H9 (cell line): Measurements from ENCODE around the gene SSX4B. TPM values are rescaled to one million over a fixed set of nuclear protein-coding genes. Genes with fewer than 3 reads are reported as not detected.

ENCODE experiments used
- DNase-seq: peaks from one replicate; pipeline ENCODE4 v3.0.0-alpha.2; 2017
- H2AFZ ChIP-seq: one replicate; pipeline ENCODE4 v1.6.1; 2013; ENCODE audit warnings: mild to moderate bottlenecking, low read length, control low read depth, moderate library complexity
- H2AK5ac ChIP-seq: 2 replicates; pipeline ENCODE4 v1.6.1; 2013; ENCODE audit warnings: low read length, control low read depth, mixed read lengths; ENCODE audit not compliant: insufficient read length
- H2BK120ac ChIP-seq: one replicate; pipeline ENCODE4 v1.6.1; 2013; ENCODE audit warnings: low read depth, mild to moderate bottlenecking, low read length, control low read depth, inconsistent platforms; ENCODE audit not compliant: poor library complexity, severe bottlenecking
- H2BK12ac ChIP-seq: 2 replicates; pipeline ENCODE4 v1.6.1; 2013; ENCODE audit warnings: low read length, control low read depth, mixed read lengths, low read depth; ENCODE audit not compliant: insufficient read length
- H2BK15ac ChIP-seq: 2 replicates; pipeline ENCODE4 v1.6.1; 2013; ENCODE audit warnings: low read depth, low read length, control low read depth
- H2BK20ac ChIP-seq: one replicate; pipeline ENCODE4 v1.6.1; 2013; ENCODE audit warnings: low read depth, mild to moderate bottlenecking, low read length, control low read depth, inconsistent platforms; ENCODE audit not compliant: poor library complexity, severe bottlenecking
- H2BK5ac ChIP-seq: 2 replicates; pipeline ENCODE4 v1.6.1; 2013; ENCODE audit warnings: low read length, control low read depth, mixed read lengths; ENCODE audit not compliant: insufficient read length
- H3K14ac ChIP-seq: 2 replicates; pipeline ENCODE4 v1.6.1; 2013; ENCODE audit warnings: low read length, control low read depth; ENCODE audit not compliant: insufficient read depth
- H3K18ac ChIP-seq: 2 replicates; pipeline ENCODE4 v1.6.1; 2013; ENCODE audit warnings: low read depth, mild to moderate bottlenecking, mixed read lengths, low read length, control low read depth; ENCODE audit not compliant: insufficient read length
- H3K23ac ChIP-seq: 2 replicates; pipeline ENCODE4 v1.6.1; 2013; ENCODE audit warnings: low read length, control low read depth, mixed read lengths, low read depth; ENCODE audit not compliant: insufficient read length
- H3K23me2 ChIP-seq: 2 replicates; pipeline ENCODE4 v1.6.1; 2013; ENCODE audit warnings: low read depth, mild to moderate bottlenecking, mixed read lengths, low read length, control low read depth; ENCODE audit not compliant: insufficient read length, poor library complexity, severe bottlenecking
- H3K27ac ChIP-seq: 2 replicates; pipeline ENCODE4 v1.5.1; 2013; ENCODE audit warnings: low read length, control low read depth, mixed read lengths, low read depth; ENCODE audit not compliant: insufficient read length
- H3K27me3 ChIP-seq: 2 replicates; pipeline ENCODE4 v1.6.1; 2013; ENCODE audit warnings: low read length, control low read depth, inconsistent platforms; ENCODE audit not compliant: insufficient read depth
- H3K4ac ChIP-seq: 2 replicates; pipeline ENCODE4 v1.6.1; 2013; ENCODE audit warnings: low read depth, mild to moderate bottlenecking, control low read depth, inconsistent platforms, low read length, moderate library complexity
- H3K4me1 ChIP-seq: 2 replicates; pipeline ENCODE4 v1.6.1; 2013; ENCODE audit warnings: low read length, control low read depth, inconsistent platforms; ENCODE audit not compliant: insufficient read depth
- H3K4me2 ChIP-seq: 2 replicates; pipeline ENCODE4 v1.6.1; 2013; ENCODE audit warnings: low read length, control low read depth, mixed read lengths; ENCODE audit not compliant: insufficient read length, insufficient read depth
- H3K56ac ChIP-seq: 2 replicates; pipeline ENCODE4 v1.6.1; 2013; ENCODE audit warnings: low read depth, mild to moderate bottlenecking, mixed read lengths, low read length, control low read depth; ENCODE audit not compliant: insufficient read length
- H3K79me1 ChIP-seq: 2 replicates; pipeline ENCODE4 v1.6.1; 2013; ENCODE audit warnings: low read depth, mild to moderate bottlenecking, moderate library complexity, low read length, control low read depth, inconsistent platforms; ENCODE audit not compliant: insufficient read depth, poor library complexity, severe bottlenecking
- H3K79me2 ChIP-seq: 2 replicates; pipeline ENCODE4 v1.6.1; 2013; ENCODE audit warnings: low read length, control low read depth, inconsistent platforms; ENCODE audit not compliant: insufficient read depth
- H3K9ac ChIP-seq: 2 replicates; pipeline ENCODE4 v1.6.1; 2013; ENCODE audit warnings: low read length, control low read depth, mixed read lengths; ENCODE audit not compliant: insufficient read length; ENCODE audit errors: extremely low read depth
- H3K9me3 ChIP-seq: one replicate; pipeline ENCODE4 v1.6.1; 2013; ENCODE audit warnings: low read depth, low read length, inconsistent platforms; ENCODE audit not compliant: control insufficient read depth
- H3T11ph ChIP-seq: one replicate; pipeline ENCODE4 v1.6.1; 2013; ENCODE audit warnings: mild to moderate bottlenecking, low read length, control low read depth, inconsistent platforms
- H4K20me1 ChIP-seq: one replicate; pipeline ENCODE4 v1.6.1; 2013; ENCODE audit not compliant: control insufficient read depth, insufficient read length, insufficient read depth
- H4K5ac ChIP-seq: 2 replicates; pipeline ENCODE4 v1.6.1; 2013; ENCODE audit warnings: low read depth, mild to moderate bottlenecking, mixed read lengths, low read length, control low read depth; ENCODE audit not compliant: insufficient read length
- H4K8ac ChIP-seq: replicated peaks from 2 replicates; pipeline ENCODE4 v1.6.1; 2013; ENCODE audit warnings: low read length, control low read depth, mixed read lengths, low read depth; ENCODE audit not compliant: insufficient read length
- H4K91ac ChIP-seq: 2 replicates; pipeline ENCODE4 v1.6.1; 2013; ENCODE audit warnings: low read depth, mild to moderate bottlenecking, moderate library complexity, mixed read lengths, low read length, control low read depth; ENCODE audit not compliant: insufficient read length
- H3K27ac Mint-ChIP-seq, 3 experiments: 2 replicates in 2 of 3; 3 replicates in 1 of 3; pipeline ENCODE4 v1.8.0; 2020 to 2021; ENCODE audit warnings: mixed read lengths in 3 of 3, mild to moderate bottlenecking in 1 of 3, moderate library complexity in 1 of 3
- H3K27me3 Mint-ChIP-seq: 2 replicates; pipeline ENCODE4 v1.8.0; 2021; ENCODE audit warnings: low read depth, mild to moderate bottlenecking, moderate library complexity, mixed read lengths
- H3K36me3 Mint-ChIP-seq, 3 experiments: 2 replicates in 2 of 3; 3 replicates in 1 of 3; pipeline ENCODE4 v1.8.0; 2020 to 2021; ENCODE audit warnings: low read depth in 3 of 3, mixed read lengths in 3 of 3; ENCODE audit not compliant: insufficient read depth in 1 of 3
- H3K4me1 Mint-ChIP-seq, 2 experiments: 2 replicates each; pipeline ENCODE4 v1.8.0; 2020; ENCODE audit warnings: mixed read lengths in 2 of 2
- H3K4me3 Mint-ChIP-seq, 2 experiments: 2 replicates in 1 of 2; 3 replicates in 1 of 2; pipeline ENCODE4 v1.8.0; 2020 to 2021; ENCODE audit warnings: mild to moderate bottlenecking in 2 of 2, mixed read lengths in 2 of 2, moderate library complexity in 1 of 2
- H3K9me3 Mint-ChIP-seq, 2 experiments: 2 replicates in 1 of 2; 3 replicates in 1 of 2; pipeline ENCODE4 v1.8.0; 2020; ENCODE audit warnings: mild to moderate bottlenecking in 2 of 2, mixed read lengths in 2 of 2, moderate library complexity in 1 of 2
- CTCF ChIP-seq: fragments of 200-600 bp; sonication (generic); conservative IDR thresholded peaks from 3 replicates; pipeline ENCODE4 v1.8.0; 2021; ENCODE audit warnings: antibody characterized with exemption, mild to moderate bottlenecking
- WGBS: extraction: QIAGEN DNeasy Blood & Tissue Kit; methylation state at CpG from one replicate; pipeline ENCODE4 v1.1.7; 2013; ENCODE audit warnings: missing lambda C conversion rate, low lambda C conversion rate, mixed read lengths; ENCODE audit not compliant: insufficient read length; ENCODE audit errors: extremely low coverage; 5-methylcytosine and 5-hydroxymethylcytosine counted together
- total RNA-seq: library from RNA; stranded (reverse); gene quantifications from 2 replicates; pipeline ENCODE4 v1.2.1, GENCODE V29; 2021

The SSX4B gene
- total RNA-seq, 1 experiment from 2014 or later, result not detected

GRCh38 chrX:48458711-48459110 lies 47.0 kb upstream of the SSX4B start:
- no peak overlapping the region for H3K56ac ChIP-seq
- H2BK120ac ChIP-seq, result no peak overlapping the region
- peaks cover 40% of the 10 kb centered on the region for H3K9me3 ChIP-seq
- DNase-seq, result no peak
- H3K4ac ChIP-seq, result no peak overlapping the region
- H4K5ac ChIP-seq, result no peak overlapping the region
- no peak overlapping the region for H4K8ac ChIP-seq
- no peak overlapping the region for H4K91ac ChIP-seq
- H3K4me2 ChIP-seq, result no peak overlapping the region
- Mint-ChIP-seq H3K27ac (no peak overlapping the region), H3K9me3 (peaks cover 67 to 70% of the 10 kb centered on the region in 2 experiments), H3K36me3 (peaks cover 35 to 43% (median 41%) of the 10 kb centered on the region in 3 experiments), H3K4me3 (no peak overlapping the region), H3K27me3 (no peaks in the 10 kb centered on the region), H3K4me1 (no peaks in the 10 kb centered on the region)
- no CpG with 5 or more reads among the region's 6 CpGs for WGBS
- no peak overlapping the region for H3K14ac ChIP-seq
- H3K79me2 ChIP-seq, result no peaks in the 10 kb centered on the region
- no peak for TF ChIP-seq CTCF
- no peak overlapping the region for H2BK12ac ChIP-seq
- H3K27ac ChIP-seq, result no peak overlapping the region
- H3K27me3 ChIP-seq, result no peaks in the 10 kb centered on the region
- H3K4me1 ChIP-seq, result no peaks in the 10 kb centered on the region
- H3K18ac ChIP-seq, result no peak overlapping the region
- H3K79me1 ChIP-seq, result no peaks in the 10 kb centered on the region
- H3K23ac ChIP-seq, result no peak overlapping the region
- no peak overlapping the region for H2AK5ac ChIP-seq
- no peak overlapping the region for H2AFZ ChIP-seq
- H4K20me1 ChIP-seq, result no peaks in the 10 kb centered on the region
- no peak overlapping the region for H3K9ac ChIP-seq
- no peak overlapping the region for H2BK5ac ChIP-seq
- H2BK20ac ChIP-seq, result no peak overlapping the region
- no peak overlapping the region for H2BK15ac ChIP-seq
- H3K23me2 ChIP-seq, result no peaks in the 10 kb centered on the region
- H3T11ph ChIP-seq, result no peak overlapping the region
